Measurements from ENCODE around the gene CAPG.

- TF ChIP-seq CTCF (IDR thresholded peaks at IDR 0.05), result no peak
- no peak for TF ChIP-seq POLR2A (IDR thresholded peaks at IDR 0.05)
These were observed 54.0 kb downstream of the CAPG start for GRCh38 chr2:85356186-85356585.

Data from vagina (tissue), 2 donors.